DMS53 (cell line): ENCODE measurements around the gene SMAD7.

Experiments
- DNase-seq: peaks from one replicate; lab custom pipeline; 2025; lab: John Stamatoyannopoulos, UW

Gene SMAD7

GRCh38 chr18:48986851-48987761, 36.3 kb upstream of the SMAD7 start:
- DNase-seq, result no peak

GRCh38 chr18:48985161-48985560, 34.4 kb upstream of the SMAD7 start:
- DNase-seq, result no peak

GRCh38 chr18:48983793-48984437, 33.1 kb upstream of the SMAD7 start:
- peak; percentile 77 for DNase-seq

- no peak for DNase-seq
These were observed 31.5 kb upstream of the SMAD7 start for GRCh38 chr18:48982266-48982665.

GRCh38 chr18:48979944-48980890, 29.5 kb upstream of the SMAD7 start:
- DNase-seq, result no peak

GRCh38 chr18:48977914-48978313, 27.1 kb upstream of the SMAD7 start:
- no peak for DNase-seq

GRCh38 chr18:48975817-48976649, 25.3 kb upstream of the SMAD7 start:
- peak; percentile 96 for DNase-seq

GRCh38 chr18:48975120-48975816, 24.5 kb upstream of the SMAD7 start:
- no peak for DNase-seq

- DNase-seq, result peak; percentile 49
These were observed 23.7 kb upstream of the SMAD7 start for GRCh38 chr18:48974304-48975119.

GRCh38 chr18:48973731-48974130, 23.0 kb upstream of the SMAD7 start:
- DNase-seq, result no peak

GRCh38 chr18:48968412-48969215, 17.8 kb upstream of the SMAD7 start:
- no peak for DNase-seq

- DNase-seq, result no peak
These were observed 16.8 kb upstream of the SMAD7 start for GRCh38 chr18:48967545-48967944.

- DNase-seq, result no peak
These were observed 15.8 kb upstream of the SMAD7 start for GRCh38 chr18:48966523-48966922.

- no peak for DNase-seq
These were observed 13.1 kb upstream of the SMAD7 start for GRCh38 chr18:48963586-48964470.

GRCh38 chr18:48962994-48963561, 12.3 kb upstream of the SMAD7 start:
- no peak for DNase-seq

GRCh38 chr18:48962252-48962993, 11.7 kb upstream of the SMAD7 start:
- no peak for DNase-seq

- no peak for DNase-seq
These were observed 10.8 kb upstream of the SMAD7 start for GRCh38 chr18:48961547-48961946.
